K562 (cell line): ENCODE data around the gene GRM2. TPM values are rescaled to one million over a fixed set of nuclear protein-coding genes. Genes with fewer than 3 reads are reported as not detected.

Source experiments
- ATAC-seq: fragments of 200-7000 bp; cut with Tn5 transposase; 3 replicates; pipeline ENCODE4 v1.9.1; 2020; ENCODE audit warnings: moderate library complexity
- BruUV-seq: library from RNA; stranded (reverse); fragments of 400-500 nt; replicated peaks from 2 replicates; lab custom pipeline; 2021; lab: Mats Ljungman, UMichigan
- CTCF ChIA-PET: fragments of 300-600 bp; formaldehyde crosslinking; extraction: SDS; loops from one replicate; lab custom pipeline; 2021; ENCODE audit warnings: low intra/inter-chr PET ratio; lab: Yijun Ruan, JAX
- POLR2A ChIA-PET: fragments of 300-600, 350-650 bp; sonication (Branson Sonifier 250); formaldehyde crosslinking; extraction: SDS; loops from one replicate; lab custom pipeline; 2021; ENCODE audit warnings: antibody characterized with exemption, inconsistent platforms; lab: Yijun Ruan, JAX
- DNase-seq, 4 experiments: peaks; one replicate each; pipeline versions ENCODE4 v3.0.0 to v3.0.0-alpha.2; 2011 to 2018; ENCODE audit warnings: low spot score in 3 of 4, mixed read lengths in 3 of 4; ENCODE audit errors: extremely low read depth in 1 of 4
- FAIRE-seq: peaks from 2 replicates; lab custom pipeline; 2011; peaks lifted over from hg19 to GRCh38; lab: Jason Lieb, UNC
- H2AFZ ChIP-seq: 2 replicates; pipeline ENCODE4 v1.6.0; 2011; ENCODE audit warnings: low read depth, low read length, control low read depth, inconsistent platforms
- H3K27ac ChIP-seq: fragments of 200-600 bp; 3 replicates; pipeline ENCODE4 v1.8.0; 2011; ENCODE audit warnings: low read depth, mild to moderate bottlenecking, control low read depth, inconsistent platforms, low read length, moderate library complexity, mixed read lengths; ENCODE audit errors: extremely low read depth
- H3K27me3 ChIP-seq, 2 experiments: fragments of 300-600 bp in 1 of 2; 2 replicates in 1 of 2; 3 replicates in 1 of 2; pipeline versions ENCODE4 v1.6.0 to v1.8.0; 2011; ENCODE audit warnings: inconsistent platforms in 2 of 2, low read length in 2 of 2, mild to moderate bottlenecking in 1 of 2, mixed read lengths in 1 of 2, moderate library complexity in 1 of 2; ENCODE audit not compliant: control insufficient read depth in 2 of 2, insufficient read depth in 2 of 2
- H3K36me3 ChIP-seq: fragments of 300-600 bp; 3 replicates; pipeline ENCODE4 v1.8.0; 2011; ENCODE audit warnings: mild to moderate bottlenecking, low read length, inconsistent platforms; ENCODE audit not compliant: control insufficient read depth, insufficient read depth
- H3K4me1 ChIP-seq, 2 experiments: fragments of 200-600 bp in 1 of 2; replicated peaks in 1 of 2; 2 replicates in 1 of 2; 3 replicates in 1 of 2; pipeline versions ENCODE4 v1.5.1 to v1.8.0; 2011; ENCODE audit warnings: inconsistent platforms in 2 of 2, low read length in 2 of 2, mild to moderate bottlenecking in 1 of 2, mixed read lengths in 1 of 2, moderate library complexity in 1 of 2; ENCODE audit not compliant: control insufficient read depth in 2 of 2, insufficient read depth in 2 of 2
- H3K4me2 ChIP-seq: 2 replicates; pipeline ENCODE4 v1.6.1; 2011; ENCODE audit warnings: low read length, control low read depth, inconsistent platforms, mixed read lengths; ENCODE audit not compliant: insufficient read depth
- H3K4me3 ChIP-seq: fragments of 200-600 bp; sonication (generic), shearing (Covaris generic); 2 replicates; pipeline ENCODE4 v1.5.1; 2016; ENCODE audit warnings: control low read depth, inconsistent platforms
- H3K79me2 ChIP-seq: fragments of 200-600 bp; 3 replicates; pipeline ENCODE4 v1.8.0; 2011; ENCODE audit warnings: low read length, inconsistent platforms; ENCODE audit not compliant: control insufficient read depth, insufficient read depth
- H3K9ac ChIP-seq, 2 experiments: 2 replicates each; pipeline versions ENCODE4 v1.6.0 to v1.6.1; 2011; ENCODE audit warnings: low read depth in 2 of 2, low read length in 2 of 2, control low read depth in 1 of 2, inconsistent platforms in 1 of 2, mild to moderate bottlenecking in 1 of 2, mixed read lengths in 1 of 2; ENCODE audit not compliant: insufficient read depth in 1 of 2
- H3K9me1 ChIP-seq: one replicate; pipeline ENCODE4 v1.6.0; 2011; ENCODE audit warnings: inconsistent platforms, mild to moderate bottlenecking, low read length, moderate library complexity; ENCODE audit not compliant: control insufficient read depth, insufficient read depth
- H3K9me3 ChIP-seq: replicated peaks from 2 replicates; pipeline ENCODE4 v1.5.1; 2011; ENCODE audit warnings: low read depth, low read length, inconsistent platforms; ENCODE audit not compliant: control insufficient read depth, insufficient read depth
- H4K20me1 ChIP-seq: replicated peaks from 2 replicates; pipeline ENCODE4 v1.6.1; 2011; ENCODE audit warnings: low read length, inconsistent platforms, mixed read lengths; ENCODE audit not compliant: control insufficient read depth, insufficient read depth
- ARID4B ChIP-seq: sonication (generic); formaldehyde crosslinking; IDR thresholded peaks from 2 replicates; pipeline ENCODE4 v1.8.0; 2022; ENCODE audit warnings: mild to moderate bottlenecking, missing genetic modification reagents
- KAT7 ChIP-seq: sonication (generic); formaldehyde crosslinking; IDR thresholded peaks from 2 replicates; pipeline ENCODE4 v1.8.0; 2022; ENCODE audit warnings: missing genetic modification reagents, mild to moderate bottlenecking, borderline replicate concordance
- POLR2B ChIP-seq: fragments of 450-650 bp; IDR thresholded peaks from 2 replicates; pipeline ENCODE4 v1.6.1; 2018; ENCODE audit warnings: low read depth; ENCODE audit not compliant: partially characterized antibody
- RBM22 ChIP-seq: fragments of 200-400 bp; formaldehyde crosslinking; IDR thresholded peaks from 2 replicates; pipeline ENCODE4 v1.6.1; 2018; ENCODE audit warnings: low read length, low read depth; ENCODE audit not compliant: poor library complexity, severe bottlenecking
- SIX5 ChIP-seq, 2 experiments: IDR thresholded peaks; 2 replicates each; pipeline ENCODE4 v1.6.1; 2011; ENCODE audit warnings: low read length in 2 of 2, borderline replicate concordance in 1 of 2, low read depth in 1 of 2, mild to moderate bottlenecking in 1 of 2, moderate library complexity in 1 of 2; ENCODE audit not compliant: insufficient read depth in 1 of 2
- TARDBP ChIP-seq: fragments of 450-650 bp; IDR thresholded peaks from 2 replicates; pipeline ENCODE4 v1.6.1; 2016
- ZNF655 ChIP-seq: fragments of 250-450 bp; sonication (Bioruptor Pico); IDR thresholded peaks from 2 replicates; pipeline ENCODE4 v1.5.0; 2021
- WGBS: fragments of 100-300 bp; shearing (Covaris generic); methylation state at CpG from one replicate; pipeline ENCODE4 v1.1.6; 2016; ENCODE audit warnings: low coverage, mixed read lengths; ENCODE audit not compliant: insufficient coverage; ENCODE audit errors: missing lambda C conversion rate; 5-methylcytosine and 5-hydroxymethylcytosine counted together
- in situ Hi-C: fragments of 300-500 bp; cut with MboI; formaldehyde crosslinking; loops from 4 replicates; pipeline ENCODE4 v1.15.0; 2018; ENCODE audit warnings: inconsistent platforms, mixed read lengths
- intact Hi-C: fragments of 100-400 bp; cut with micrococcal nuclease; formaldehyde crosslinking; loops from 2 replicates; pipeline ENCODE4 v1.14.2; 2022
- polyA plus RNA-seq, 8 experiments: library from polyadenylated mRNA; depleted of rRNA in 4 of 8; stranded (reverse) in 5 of 8; unstranded in 3 of 8; fragments of >200 nt; fragmentation: Nextera tagmentation in 2 of 8; fragmentation: Illumina TruSeq in 1 of 8; extraction: Ambion mirVana in 2 of 8; extraction: Trizol in 1 of 8; gene quantifications; 2 replicates each; pipeline versions ENCODE4 v1.2.1 to v1.2.3, GENCODE V29; 2011 to 2014; ENCODE audit warnings: inconsistent platforms in 1 of 8, missing spikeins in 1 of 8
- total RNA-seq, 7 experiments: library from RNA; depleted of rRNA in 6 of 7; stranded (reverse); fragments of >200 nt in 6 of 7; fragmentation: Illumina TruSeq in 2 of 7; extraction: Trizol in 2 of 7; gene quantifications; 2 replicates each; pipeline versions ENCODE4 v1.2.1 to v1.2.3, GENCODE V29; 2011 to 2021; ENCODE audit warnings: low replicate concordance in 1 of 7

GRM2 gene
- total and polyA plus RNA-seq, 9 of the 15 experiments (the other 6 are each of a cell fraction or from before 2014, with no cell fraction given), result not detected

- ATAC-seq (no peak), DNase-seq (no peak), FAIRE-seq (no peak)
- WGBS, result 95% methylated on average over 10 of the region's 14 CpGs
- no peak overlapping the region for H2AFZ ChIP-seq
- H3K9me1 ChIP-seq, result peaks cover 7% of the 10 kb centered on the region
- no peak overlapping the region for H3K9ac ChIP-seq
- H3K9me3 ChIP-seq, result no peaks in the 10 kb centered on the region
- H3K27ac ChIP-seq, result no peak overlapping the region
- no peaks in the 10 kb centered on the region; the same call in 1 of the 3 replicates for H3K79me2 ChIP-seq
- no peak overlapping the region for H3K4me2 ChIP-seq
- CTCF ChIA-PET, result no interaction called here
- intact Hi-C loops, result no loop called here
- no peaks in the 10 kb centered on the region for H3K27me3 ChIP-seq
- BruUV-seq, result no TSS peak
- TF ChIP-seq TARDBP (no peak), KAT7 (CRISPR knock-in tag) (no peak), RBM22 (no peak)
- TF ChIP-seq, all 486 proteins: peak for 0
- Histone ChIP-seq H4K20me1 (0 out of 2 replicates have a peak, but pooled peaks cover 1% of the 10 kb centered on the region), H3K4me1 (peaks cover 13 to 22% of the 10 kb centered on the region in 2 experiments), H3K4me3 (no peak overlapping the region), H3K36me3 (peaks cover 47% of the 10 kb centered on the region; the same call in 2 of the 3 replicates)
- POLR2A ChIA-PET, result interaction anchor here (1.1 kb wide), 1 partner anchor 10 kb away, joined by 4 read pairs; no protein-coding TSS in a partner anchor
- in situ Hi-C loops, result loop anchor here (25.0 kb wide), 1 partner anchor 1050 kb away; no protein-coding TSS in a partner anchor
These were observed 19.2 kb upstream of the GRM2 start for GRCh38 chr3:51687431-51688205.

DNA sequence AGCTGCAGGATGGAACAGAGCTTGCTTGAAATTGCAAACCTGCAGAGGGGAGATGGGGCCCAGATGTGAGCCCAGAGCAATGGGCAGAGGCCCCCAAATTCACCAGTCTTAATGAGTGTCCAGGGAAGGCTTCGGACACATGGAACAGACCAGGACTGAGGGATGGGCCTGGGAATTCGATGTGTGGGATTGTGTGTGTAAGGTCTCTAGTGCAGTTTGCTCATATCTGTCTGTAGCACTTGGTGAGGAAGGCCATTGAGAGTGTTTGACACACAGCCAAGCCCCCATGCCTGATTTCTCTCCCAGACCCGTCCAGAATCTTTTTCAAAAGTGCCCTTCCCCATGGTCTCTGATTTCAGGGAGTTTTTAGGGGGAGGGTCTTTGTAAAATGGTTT is 18.7 kb upstream of the GRM2 start:
- ATAC-seq (no peak), FAIRE-seq (no peak), DNase-seq (no peak)
- Histone ChIP-seq H3K9me1 (peaks cover 7% of the 10 kb centered on the region), H3K9me3 (no peaks in the 10 kb centered on the region), H3K27ac (no peak overlapping the region), H3K27me3 (no peaks in the 10 kb centered on the region), H4K20me1 (no peaks in the 10 kb centered on the region), H3K4me1 (peaks cover 13 to 22% of the 10 kb centered on the region in 2 experiments), H3K9ac (no peak overlapping the region), H3K79me2 (no peaks in the 10 kb centered on the region; the same call in 2 of the 3 replicates), H2AFZ (no peak overlapping the region), H3K4me2 (no peak overlapping the region), H3K4me3 (no peak overlapping the region), H3K36me3 (peaks cover 44% of the 10 kb centered on the region; the same call in 2 of the 3 replicates)
- ChIA-PET CTCF (no interaction called here), POLR2A (interaction anchor here (1.1 kb wide), 1 partner anchor 10 kb away, joined by 4 read pairs; no protein-coding TSS in a partner anchor)
- in situ Hi-C loops, result loop anchor here (25.0 kb wide), 1 partner anchor 1051 kb away; no protein-coding TSS in a partner anchor
- 70% methylated on average over 3 of the region's 3 CpGs for WGBS
- intact Hi-C loops, result no loop called here
- no TSS peak for BruUV-seq
- TF ChIP-seq ARID4B, result no peak
- TF ChIP-seq SIX5 (IDR thresholded peaks at IDR 0.05; ENCODE audit: borderline replicate concordance in 1 of 2, insufficient read depth in 1 of 2, low read depth in 1 of 2, low read length in 2 of 2), result no peak
- TF ChIP-seq ZNF655, result no peak
- TF ChIP-seq POLR2B, result no peak
